Ectodermal cell (in vitro differentiated cells): ENCODE measurements around the gene PPP1R16B.
A peak's percentile ranks its signal among the peaks of the same experiment; 100 is the strongest.
"Not testable (repeated sequence)": the region's sequence is repeated elsewhere in the genome, so short reads cannot be mapped to it uniquely, and the experiment has no call there.

Source experiments
- H3K27ac ChIP-seq: 2 replicates; pipeline ENCODE4 v1.7.0; 2013; ENCODE audit warnings: mild to moderate bottlenecking, low read depth, low read length; ENCODE audit not compliant: insufficient read depth, poor library complexity, severe bottlenecking
- H3K27me3 ChIP-seq: 2 replicates; pipeline ENCODE4 v1.7.0; 2013; ENCODE audit warnings: mild to moderate bottlenecking, low read length; ENCODE audit not compliant: insufficient read depth, control insufficient read depth, poor library complexity, severe bottlenecking
- H3K36me3 ChIP-seq: one replicate; pipeline ENCODE4 v1.7.0; 2013; ENCODE audit warnings: low read length; ENCODE audit not compliant: control insufficient read depth, insufficient read depth
- H3K4me1 ChIP-seq: one replicate; pipeline ENCODE4 v1.7.0; 2013; ENCODE audit warnings: low read length; ENCODE audit not compliant: control insufficient read depth, insufficient read depth
- H3K4me3 ChIP-seq: 2 replicates; pipeline ENCODE4 v1.7.0; 2013; ENCODE audit warnings: low read depth, low read length, control low read depth; ENCODE audit not compliant: insufficient read depth
- H3K9me3 ChIP-seq: 2 replicates; pipeline ENCODE4 v1.7.0; 2013; ENCODE audit warnings: mild to moderate bottlenecking, low read length, moderate library complexity; ENCODE audit not compliant: control insufficient read depth
- WGBS, 2 experiments: methylation state at CpG; one replicate each; pipeline ENCODE4 v1.1.7; 2013; ENCODE audit warnings: missing lambda C conversion rate in 2 of 2; 5-methylcytosine and 5-hydroxymethylcytosine counted together

Gene PPP1R16B

DNA sequence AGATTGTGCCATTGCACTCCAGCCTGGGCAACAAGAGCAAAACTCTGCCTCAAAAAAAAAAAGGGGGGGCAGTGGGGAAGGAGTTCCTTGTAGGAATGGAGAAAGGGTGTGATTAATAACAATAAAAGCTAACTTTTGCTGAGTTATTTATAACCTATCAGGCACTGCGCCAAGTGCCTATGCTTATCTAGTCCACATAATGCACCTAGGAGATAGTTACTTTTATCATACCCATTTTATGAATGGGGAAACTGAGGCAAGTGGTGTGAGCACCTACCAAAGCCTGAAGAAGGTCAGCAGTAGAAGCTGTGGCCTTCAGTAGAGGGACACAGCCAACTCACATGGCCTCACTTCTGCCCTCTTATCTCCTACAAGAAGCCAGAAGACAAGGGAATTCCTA, 13.6 kb upstream of the PPP1R16B start:
- Histone ChIP-seq H3K4me1 (no peaks in the 10 kb centered on the region), H3K36me3 (no peaks in the 10 kb centered on the region), H3K9me3 (no peaks in the 10 kb centered on the region), H3K27ac (no peak overlapping the region), H3K4me3 (no peak overlapping the region), H3K27me3 (no peaks in the 10 kb centered on the region)
- WGBS, 2 experiments: 100% methylated on average over 1 of the region's 1 CpG; no CpG with 5 or more reads in 1 of the 2 experiments

DNA sequence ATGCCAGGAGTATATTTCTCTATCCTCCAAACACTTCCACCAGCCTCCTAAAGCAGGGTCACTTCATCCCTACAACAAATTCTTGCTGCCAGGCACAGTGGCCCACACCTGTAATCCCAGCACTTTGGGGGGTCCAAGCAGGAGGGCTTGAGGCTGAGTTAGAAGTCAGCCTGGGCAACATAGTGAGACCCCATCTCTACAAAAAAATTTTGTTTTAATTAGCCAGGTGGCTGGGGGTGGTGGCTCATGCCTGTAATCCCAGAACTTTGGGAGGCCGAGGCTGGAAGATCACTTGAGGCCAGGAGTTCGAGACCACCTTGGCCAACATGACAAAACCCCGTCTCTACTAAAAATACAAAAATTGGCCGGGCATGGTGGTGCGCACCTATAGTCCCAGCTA, 11.4 kb upstream of the PPP1R16B start:
- not testable (repeated sequence) for H3K27ac ChIP-seq, H3K9me3 ChIP-seq, H3K36me3 ChIP-seq, H3K27me3 ChIP-seq, H3K4me3 ChIP-seq, H3K4me1 ChIP-seq
- WGBS, 2 experiments: 89 to 96% methylated on average over 5 of the region's 5 CpGs

DNA sequence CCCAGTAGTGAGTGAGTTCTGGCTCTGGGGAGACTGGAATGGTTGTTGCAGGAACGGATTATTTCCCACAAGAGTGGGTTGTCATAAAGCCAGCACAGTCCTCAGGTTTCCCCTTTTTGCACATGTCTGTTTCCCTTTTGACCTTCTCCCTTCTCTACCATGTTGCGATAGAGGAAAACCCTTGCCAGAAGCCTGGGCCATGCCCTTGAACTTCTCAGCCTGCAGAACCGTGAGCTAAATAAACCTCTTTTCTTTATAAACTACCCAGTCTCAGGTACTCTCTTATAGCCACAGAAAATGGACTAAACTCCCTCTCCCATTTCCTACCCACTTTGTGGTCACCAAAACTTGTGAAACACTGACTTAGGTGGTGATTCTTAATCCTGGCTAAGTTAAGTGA, 7.2 kb upstream of the PPP1R16B start:
- WGBS, 2 experiments: 94 to 96% methylated on average over 3 of the region's 3 CpGs
- Histone ChIP-seq H3K27me3 (no peaks in the 10 kb centered on the region), H3K27ac (no peak overlapping the region), H3K36me3 (no peaks in the 10 kb centered on the region), H3K9me3 (no peaks in the 10 kb centered on the region), H3K4me3 (no peak overlapping the region), H3K4me1 (no peaks in the 10 kb centered on the region)

DNA sequence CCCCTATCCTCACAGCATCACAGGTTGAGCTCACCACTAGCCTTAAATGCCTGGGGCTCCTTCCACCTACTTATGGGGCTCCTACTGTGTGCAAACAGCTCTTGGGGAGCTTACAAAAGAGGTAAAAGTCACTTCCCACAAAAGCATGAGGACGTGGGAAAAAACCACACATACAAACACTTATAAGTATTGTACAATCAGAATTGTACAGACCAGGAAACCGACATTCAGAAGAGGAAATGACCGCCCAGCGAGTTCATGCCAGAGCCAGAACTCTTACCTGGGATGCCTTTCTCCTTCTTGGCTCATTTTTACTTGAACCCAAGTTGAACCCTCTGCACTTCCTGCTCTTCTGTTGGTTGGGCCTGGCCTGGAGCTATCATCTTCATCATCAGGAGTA, 6.3 kb upstream of the PPP1R16B start:
- no peaks in the 10 kb centered on the region for H3K36me3 ChIP-seq
- no peaks in the 10 kb centered on the region for H3K9me3 ChIP-seq
- H3K27me3 ChIP-seq: no peaks in the 10 kb centered on the region
- 92 to 94% methylated on average over 4 of the region's 4 CpGs for WGBS, 2 experiments
- no peak overlapping the region for H3K4me3 ChIP-seq
- H3K4me1 ChIP-seq: peaks cover 5% of the 10 kb centered on the region
- H3K27ac ChIP-seq: no peak overlapping the region

DNA sequence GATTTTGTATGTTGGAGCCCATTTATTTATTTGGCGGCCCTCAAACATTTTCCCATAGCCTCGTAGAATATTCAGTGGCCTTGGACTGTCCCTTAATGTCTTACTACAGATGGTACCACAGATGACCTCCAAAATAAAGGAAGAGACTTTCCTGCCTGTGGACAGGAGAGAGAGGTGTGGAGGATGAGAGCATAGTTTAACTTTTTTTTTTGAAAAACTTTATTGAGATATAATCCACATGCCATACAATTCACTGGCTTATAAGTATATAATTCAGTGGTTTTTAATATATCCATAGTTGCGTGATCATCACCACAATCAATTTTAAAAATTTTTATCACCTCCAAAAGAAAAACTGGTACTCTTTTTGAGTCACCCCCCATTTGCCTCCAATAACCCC, 4.6 kb upstream of the PPP1R16B start:
- H3K27me3 ChIP-seq: peaks cover 4% of the 10 kb centered on the region
- WGBS, 2 experiments: 94 to 98% methylated on average over 3 of the region's 3 CpGs
- H3K4me1 ChIP-seq: peaks cover 12% of the 10 kb centered on the region
- H3K4me3 ChIP-seq: no peak overlapping the region
- H3K27ac ChIP-seq: no peak overlapping the region
- H3K9me3 ChIP-seq: no peaks in the 10 kb centered on the region
- no peaks in the 10 kb centered on the region for H3K36me3 ChIP-seq

DNA sequence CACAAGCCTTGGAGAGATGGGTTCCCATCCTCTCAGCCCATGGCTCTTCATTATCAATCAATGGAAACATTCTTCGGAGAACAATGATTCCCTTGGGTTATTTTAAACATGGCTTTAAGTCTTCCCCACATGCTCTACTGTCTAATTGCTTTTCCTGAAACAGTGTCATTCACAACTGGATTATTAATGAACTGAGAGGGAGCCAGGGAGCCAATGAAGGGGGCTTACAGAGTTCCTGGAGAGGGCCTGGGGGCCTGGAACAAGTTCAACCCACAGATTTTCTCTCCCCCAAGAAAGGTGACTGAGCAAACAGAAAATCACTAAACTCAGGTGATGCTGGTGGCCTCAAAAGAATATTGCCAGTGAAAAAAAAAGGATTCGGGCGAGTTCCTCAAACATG, 1.3 kb upstream of the PPP1R16B start:
- Histone ChIP-seq H3K36me3 (no peaks in the 10 kb centered on the region), H3K9me3 (no peaks in the 10 kb centered on the region), H3K4me3 (no peak overlapping the region), H3K4me1 (peaks cover 28% of the 10 kb centered on the region), H3K27me3 (peaks cover 34% of the 10 kb centered on the region), H3K27ac (peak overlapping the region; percentile 88)
- 31 to 43% methylated on average over 3 of the region's 3 CpGs for WGBS, 2 experiments

DNA sequence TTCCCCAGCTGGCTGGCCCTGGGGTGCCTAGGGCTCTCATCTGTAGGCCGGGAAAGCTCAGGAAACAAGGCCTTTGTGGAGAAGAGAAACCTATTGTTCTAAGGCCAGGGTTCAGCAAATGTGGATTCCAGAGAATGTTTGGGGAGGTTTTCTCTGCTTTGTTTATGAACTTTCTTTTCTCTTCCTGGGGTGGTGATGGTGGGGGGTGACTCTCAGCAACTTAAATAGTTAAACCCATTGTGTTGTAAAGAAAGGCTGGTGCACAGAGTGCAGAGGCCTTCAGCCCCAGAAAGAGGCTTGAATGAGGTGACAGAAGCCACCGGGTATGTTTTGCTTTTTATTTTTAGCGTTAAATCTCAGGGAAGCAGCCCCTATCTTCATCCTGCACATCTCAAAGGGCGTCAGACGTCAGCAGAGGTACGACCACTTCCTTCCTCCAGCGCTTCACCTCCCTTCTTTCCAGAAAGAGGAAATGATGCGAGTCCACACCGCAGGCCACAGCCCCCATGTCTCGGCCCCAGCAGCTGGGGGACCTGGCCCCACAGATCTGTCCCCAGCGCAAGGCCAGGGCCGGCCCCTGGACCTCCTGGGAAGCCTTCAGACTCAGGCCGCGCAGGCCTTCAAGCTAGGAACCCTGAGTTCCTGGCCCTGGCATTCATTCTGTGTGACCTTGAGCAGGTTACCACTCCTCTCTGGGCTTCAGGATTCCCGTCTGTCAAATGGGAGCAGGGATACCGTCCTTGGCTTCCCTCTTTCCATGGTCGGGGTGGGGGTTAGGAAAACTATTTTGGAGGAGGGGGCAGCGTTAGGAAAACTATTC, 605 bp upstream of the PPP1R16B start:
- peak overlapping the region; percentile 59 for H3K4me3 ChIP-seq
- H3K36me3 ChIP-seq: no peaks in the 10 kb centered on the region
- H3K27me3 ChIP-seq: peaks cover 34% of the 10 kb centered on the region
- peak overlapping the region; percentile 88 for H3K27ac ChIP-seq
- no peaks in the 10 kb centered on the region for H3K9me3 ChIP-seq
- H3K4me1 ChIP-seq: peaks cover 28% of the 10 kb centered on the region
- WGBS, 2 experiments: 2 to 3% methylated on average over 18 of the region's 18 CpGs

DNA sequence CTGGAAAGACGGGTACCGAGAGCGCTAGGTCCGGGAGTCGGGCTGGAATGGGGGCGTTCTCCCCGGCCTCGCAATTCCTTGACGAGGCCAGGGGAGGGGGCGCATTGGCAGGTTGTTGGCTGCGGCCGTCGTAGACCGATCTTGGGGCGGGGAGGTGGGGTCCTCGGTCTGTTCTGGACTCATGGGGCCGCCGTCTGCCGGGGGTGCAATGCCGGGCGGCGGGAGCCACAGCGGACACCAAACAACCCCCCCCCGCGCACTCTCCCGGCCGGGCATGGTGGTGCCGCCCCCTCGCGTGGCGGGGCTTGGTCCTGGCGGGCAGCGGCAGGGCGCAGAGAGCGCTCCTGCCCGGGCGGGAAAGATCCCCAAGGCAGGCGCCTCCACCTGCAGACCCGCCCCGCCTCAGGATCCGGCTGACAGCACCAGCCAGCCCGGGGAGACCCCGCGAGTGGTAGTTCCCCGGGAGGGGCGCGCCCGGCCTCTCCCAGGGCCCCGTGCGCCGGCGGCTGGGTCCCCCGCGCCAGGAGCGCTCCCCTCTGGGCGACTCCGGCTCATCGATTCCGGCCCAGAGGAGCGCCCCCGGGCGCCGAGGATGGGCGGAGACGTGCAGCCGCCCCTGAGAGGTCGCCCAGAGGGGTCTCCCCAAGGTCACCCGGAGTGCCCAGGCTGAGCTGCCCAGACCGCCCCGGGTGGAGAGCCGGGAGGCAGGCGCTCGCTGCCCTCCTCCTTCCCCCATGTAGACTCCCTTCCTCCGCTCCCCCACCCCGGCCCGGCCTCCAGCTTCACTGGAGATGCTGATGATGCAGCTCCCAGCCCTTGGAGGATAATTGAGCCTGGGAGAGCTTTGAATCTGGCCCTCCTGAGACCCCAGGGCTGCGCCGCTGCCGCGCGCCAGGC, 709 bp downstream of the PPP1R16B start:
- Histone ChIP-seq H3K4me1 (peaks cover 28% of the 10 kb centered on the region), H3K27ac (no peak overlapping the region), H3K9me3 (no peaks in the 10 kb centered on the region), H3K27me3 (peaks cover 34% of the 10 kb centered on the region), H3K4me3 (peak overlapping the region; percentile 59), H3K36me3 (no peaks in the 10 kb centered on the region)
- WGBS, 2 experiments: 0 to 1% methylated on average over 81 of the region's 81 CpGs

DNA sequence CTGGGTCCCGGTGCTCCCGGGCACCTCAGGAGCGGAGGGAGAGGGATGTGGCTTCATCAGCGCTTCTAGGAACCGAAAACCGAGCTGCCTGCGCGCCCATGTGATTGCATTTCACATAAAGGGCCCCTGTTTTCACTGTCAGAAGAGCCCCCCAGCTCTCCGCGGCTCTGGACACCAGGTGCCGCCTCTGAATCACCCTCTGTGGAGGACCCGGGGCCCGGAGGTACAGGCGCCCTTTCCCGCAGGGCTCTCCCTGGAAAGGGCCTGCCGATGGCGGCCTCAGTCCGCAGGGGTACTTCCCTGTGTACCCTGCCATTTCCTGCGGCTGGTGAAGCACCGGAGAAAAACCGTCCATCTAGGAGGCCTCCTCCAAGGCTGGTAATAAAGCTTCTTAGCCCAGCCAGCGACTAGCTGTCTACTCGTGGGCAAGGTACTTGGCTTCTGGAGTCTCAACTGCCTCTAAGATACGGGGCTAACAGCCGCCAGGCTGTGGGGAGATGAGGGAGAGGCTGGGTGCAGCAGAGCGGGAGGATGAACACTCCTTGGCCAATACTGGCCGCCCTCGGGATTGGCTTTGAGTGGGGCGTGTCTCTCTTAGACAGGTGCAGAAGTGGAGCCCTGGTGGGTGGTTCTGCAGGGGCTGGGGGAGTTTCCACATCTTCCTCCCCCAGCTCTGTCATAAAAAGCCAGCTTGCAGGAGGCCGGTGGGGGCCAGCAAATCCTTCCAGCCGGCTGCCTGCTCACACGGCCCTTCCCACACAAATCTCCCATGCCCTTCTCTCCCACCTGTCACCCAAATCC, 1.6 kb downstream of the PPP1R16B start:
- WGBS, 2 experiments: 16% methylated on average over 32 of the region's 32 CpGs
- no peaks in the 10 kb centered on the region for H3K36me3 ChIP-seq
- no peaks in the 10 kb centered on the region for H3K9me3 ChIP-seq
- H3K27me3 ChIP-seq: peaks cover 34% of the 10 kb centered on the region
- H3K27ac ChIP-seq: no peak overlapping the region
- peak overlapping the region; percentile 59 for H3K4me3 ChIP-seq
- H3K4me1 ChIP-seq: peaks cover 28% of the 10 kb centered on the region
